Body of pancreas (tissue), 4 donors: ENCODE measurements around the gene APBA2. TPM values are rescaled to one million over a fixed set of nuclear protein-coding genes. Genes with fewer than 3 reads are reported as not detected.

Source experiments
- ATAC-seq: fragments of 150-250 bp; one replicate; pipeline ENCODE4 v1.9.1; 2016
- DNase-seq, 4 donors: peaks; one replicate each; pipeline ENCODE4 v3.0.0-alpha.2; 2019
- H3K27ac ChIP-seq, 4 donors: fragments of 200-600 bp; sonication (generic); 1 replicate in 3 of 4; 2 replicates in 1 of 4; pipeline versions ENCODE4 v1.5.1 to v1.6.1; 2016 to 2019; ENCODE audit warnings: mild to moderate bottlenecking in 1 of 4, mixed read lengths in 1 of 4, moderate library complexity in 1 of 4
- H3K27me3 ChIP-seq, 2 donors: fragments of 200-600 bp; sonication (generic); one replicate each; pipeline ENCODE4 v1.6.0; 2016; ENCODE audit warnings: mild to moderate bottlenecking in 1 of 2
- H3K36me3 ChIP-seq, 2 donors: fragments of 200-600 bp; sonication (generic); replicated peaks in 1 of 2; 2 replicates each; pipeline ENCODE4 v1.5.1; 2016; ENCODE audit warnings: low read depth in 2 of 2; ENCODE audit not compliant: insufficient read depth in 1 of 2
- H3K4me1 ChIP-seq: fragments of 200-600 bp; sonication (generic); one replicate; pipeline ENCODE4 v1.6.0; 2016
- H3K4me3 ChIP-seq, 2 donors: fragments of 200-600 bp; sonication (generic); 1 replicate in 1 of 2; 2 replicates in 1 of 2; pipeline ENCODE4 v1.5.1; 2016 to 2019
- H3K9me3 ChIP-seq, 3 donors: fragments of 200-600 bp; sonication (generic); 1 replicate in 2 of 3; 2 replicates in 1 of 3; pipeline ENCODE4 v1.5.1; 2016
- CTCF ChIP-seq, 7 experiments: fragments of 450-650 bp in 4 of 7; fragments of 200-600 bp in 3 of 7; sonication (generic) in 3 of 7; IDR thresholded peaks; one replicate each; pipeline ENCODE4 v1.5.1; 2016 to 2019; ENCODE audit warnings: antibody characterized with exemption in 7 of 7
- POLR2A ChIP-seq, 3 donors: fragments of 450-650 bp; IDR thresholded peaks; one replicate each; pipeline ENCODE4 v1.6.1; 2016; ENCODE audit warnings: antibody characterized with exemption in 3 of 3, mild to moderate bottlenecking in 2 of 3
- WGBS, 2 donors: methylation state at CpG; one replicate each; pipeline ENCODE4 v1.1.5; 2017; 5-methylcytosine and 5-hydroxymethylcytosine counted together
- intact Hi-C: fragments of 100-400 bp; cut with DNase I; formaldehyde crosslinking; loops from one replicate; pipeline ENCODE4 v1.15.1; 2023
- total RNA-seq, 2 donors: library from RNA; depleted of rRNA; stranded (reverse); fragments of >200 nt; gene quantifications; one replicate each; pipeline ENCODE4 v1.1.0, GENCODE V29; 2016

APBA2 gene
- total RNA-seq, 2 donors from 2014 or later: 13.2 to 29.0 TPM

- Histone ChIP-seq H3K27ac (no peak overlapping the region), H3K4me1 (no peaks in the 10 kb centered on the region), H3K27me3 (no peaks in the 10 kb centered on the region), H3K9me3 (no peaks in the 10 kb centered on the region), H3K36me3 (no peaks in the 10 kb centered on the region), H3K4me3 (no peak overlapping the region)
- WGBS, 2 donors: 93 to 97% methylated on average over 16 of the region's 16 CpGs
- ATAC-seq (no peak), DNase-seq (peak in 1 of 4 donors; percentile 6)
- intact Hi-C loops: no loop called here
- TF ChIP-seq CTCF (IDR thresholded peaks at IDR 0.05): no peak
- TF ChIP-seq POLR2A (IDR thresholded peaks at IDR 0.05): no peak
Observed at GRCh38 chr15:28944286-28944685, 58.5 kb downstream of the APBA2 start.

GRCh38 chr15:28944696-28945300 lies 59.0 kb downstream of the APBA2 start:
- no peak overlapping the region for H3K27ac ChIP-seq
- H3K9me3 ChIP-seq: no peaks in the 10 kb centered on the region
- no peak overlapping the region for H3K4me3 ChIP-seq
- DNase-seq: peak in 1 of 4 donors; percentile 5
- H3K4me1 ChIP-seq: no peaks in the 10 kb centered on the region
- H3K27me3 ChIP-seq: no peaks in the 10 kb centered on the region
- no peak for TF ChIP-seq CTCF (IDR thresholded peaks at IDR 0.05)
- no peak for TF ChIP-seq POLR2A (IDR thresholded peaks at IDR 0.05)
- WGBS, 2 donors: 92 to 93% methylated on average over 13 to 14 of the region's 14 CpGs
- no peak for ATAC-seq
- H3K36me3 ChIP-seq: no peaks in the 10 kb centered on the region
- intact Hi-C loops: no loop called here

GRCh38 chr15:28945626-28946230 lies 60.0 kb downstream of the APBA2 start:
- Histone ChIP-seq H3K9me3 (no peaks in the 10 kb centered on the region), H3K4me3 (no peak overlapping the region), H3K27ac (no peak overlapping the region), H3K4me1 (no peaks in the 10 kb centered on the region), H3K27me3 (no peaks in the 10 kb centered on the region), H3K36me3 (no peaks in the 10 kb centered on the region)
- ATAC-seq (no peak), DNase-seq (peak in 1 of 4 donors; percentile 1)
- TF ChIP-seq POLR2A (IDR thresholded peaks at IDR 0.05) (no peak), CTCF (IDR thresholded peaks at IDR 0.05) (no peak)
- intact Hi-C loops: no loop called here
- WGBS, 2 donors: 90 to 91% methylated on average over 13 of the region's 13 CpGs

GRCh38 chr15:28946803-28947202 lies 61.0 kb downstream of the APBA2 start:
- DNase-seq: no peak
- no peaks in the 10 kb centered on the region for H3K36me3 ChIP-seq
- H3K4me1 ChIP-seq: no peaks in the 10 kb centered on the region
- H3K27me3 ChIP-seq: no peaks in the 10 kb centered on the region
- H3K4me3 ChIP-seq: no peak overlapping the region
- no peak for TF ChIP-seq CTCF (IDR thresholded peaks at IDR 0.05)
- TF ChIP-seq POLR2A (IDR thresholded peaks at IDR 0.05): no peak
- ATAC-seq: no peak
- H3K9me3 ChIP-seq: no peaks in the 10 kb centered on the region
- 92 to 97% methylated on average over 6 to 7 of the region's 7 CpGs for WGBS, 2 donors
- no peak overlapping the region for H3K27ac ChIP-seq
- intact Hi-C loops: no loop called here

GRCh38 chr15:28947221-28947674 lies 61.5 kb downstream of the APBA2 start:
- H3K9me3 ChIP-seq: no peaks in the 10 kb centered on the region
- no peaks in the 10 kb centered on the region for H3K36me3 ChIP-seq
- no peak for ATAC-seq
- H3K27ac ChIP-seq: no peak overlapping the region
- H3K27me3 ChIP-seq: no peaks in the 10 kb centered on the region
- intact Hi-C loops: no loop called here
- peak in 1 of 4 donors; percentile 5 for DNase-seq
- H3K4me1 ChIP-seq: no peaks in the 10 kb centered on the region
- TF ChIP-seq POLR2A (IDR thresholded peaks at IDR 0.05): no peak
- no peak for TF ChIP-seq CTCF (IDR thresholded peaks at IDR 0.05)
- H3K4me3 ChIP-seq: no peak overlapping the region
- 93 to 100% methylated on average over 2 to 7 of the region's 7 CpGs for WGBS, 2 donors
